Activated B cell treated with CpG ODN at 0.5 μM for 24 hours (primary cell): ENCODE results near the gene BAIAP2L1. TPM values are rescaled to one million over a fixed set of nuclear protein-coding genes. Genes with fewer than 3 reads are reported as not detected.

Source experiments
- ATAC-seq: fragments of 200-7000 bp; cut with Tn5 transposase; one replicate; pipeline ENCODE4 v1.10.0; 2021; ENCODE audit warnings: low read depth, mild to moderate bottlenecking, moderate library complexity
- CTCF ChIA-PET: fragments of 350-600 bp; sonication (Branson Sonifier 250); formaldehyde crosslinking; loops from one replicate; lab custom pipeline; 2021; ENCODE audit warnings: antibody characterized with exemption; lab: Charles Lee
- POLR2A ChIA-PET: fragments of 350-600 bp; sonication (Branson Sonifier 250); formaldehyde crosslinking; loops from one replicate; lab custom pipeline; 2021; ENCODE audit warnings: antibody characterized with exemption; lab: Charles Lee
- DNase-seq: peaks from one replicate; pipeline ENCODE4 v3.0.0; 2022
- H3K27ac Mint-ChIP-seq: one replicate; pipeline ENCODE4 v1.8.0; 2020; ENCODE audit warnings: mixed read lengths
- H3K27me3 Mint-ChIP-seq: one replicate; pipeline ENCODE4 v1.8.0; 2021; ENCODE audit warnings: mixed read lengths
- H3K36me3 Mint-ChIP-seq: one replicate; pipeline ENCODE4 v1.8.0; 2021; ENCODE audit warnings: low read depth, mixed read lengths
- H3K4me1 Mint-ChIP-seq: one replicate; pipeline ENCODE4 v1.8.0; 2021; ENCODE audit warnings: mixed read lengths
- H3K4me3 Mint-ChIP-seq: one replicate; pipeline ENCODE4 v1.8.0; 2020; ENCODE audit warnings: mild to moderate bottlenecking, mixed read lengths
- H3K9me3 Mint-ChIP-seq: one replicate; pipeline ENCODE4 v1.8.0; 2020; ENCODE audit warnings: mixed read lengths
- intact Hi-C: fragments of 100-400 bp; cut with micrococcal nuclease; formaldehyde crosslinking; loops from one replicate; pipeline ENCODE4 v1.15.1; 2024
- total RNA-seq: library from RNA; stranded (reverse); gene quantifications from 2 replicates; pipeline ENCODE4 v1.2.3, GENCODE V29; 2022
- TF ChIP-seq, protein P1 (sequence below): fragments of 200-600 bp; IDR thresholded peaks from one replicate; pipeline ENCODE4 v1.8.0; 2022; ENCODE audit warnings: antibody characterized with exemption, mild to moderate bottlenecking

BAIAP2L1 gene
- total RNA-seq, 1 donor from 2014 or later = 8.1 TPM

- Mint-ChIP-seq H3K27ac (peak overlapping the region; percentile 7), H3K9me3 (no peaks in the 10 kb centered on the region), H3K4me1 (peaks cover 36% of the 10 kb centered on the region), H3K4me3 (peak overlapping the region; percentile 86), H3K36me3 (peaks cover 1% of the 10 kb centered on the region), H3K27me3 (no peaks in the 10 kb centered on the region)
- POLR2A ChIA-PET = interaction anchor here (1.1 to 2.3 kb wide), 4 partner anchors 34 to 598 kb away, joined by 3 to 6 read pairs (median 5); partner anchors contain the start of genes BAIAP2L1 and TRRAP
- no peak for DNase-seq
- intact Hi-C loops = loop anchor here (2.0 to 10.0 kb wide), 3 partner anchors 591 to 1165 kb away; partner anchors contain the start of genes SDHAF3, TMEM130 and TRRAP
- TF ChIP-seq, protein P1, sequence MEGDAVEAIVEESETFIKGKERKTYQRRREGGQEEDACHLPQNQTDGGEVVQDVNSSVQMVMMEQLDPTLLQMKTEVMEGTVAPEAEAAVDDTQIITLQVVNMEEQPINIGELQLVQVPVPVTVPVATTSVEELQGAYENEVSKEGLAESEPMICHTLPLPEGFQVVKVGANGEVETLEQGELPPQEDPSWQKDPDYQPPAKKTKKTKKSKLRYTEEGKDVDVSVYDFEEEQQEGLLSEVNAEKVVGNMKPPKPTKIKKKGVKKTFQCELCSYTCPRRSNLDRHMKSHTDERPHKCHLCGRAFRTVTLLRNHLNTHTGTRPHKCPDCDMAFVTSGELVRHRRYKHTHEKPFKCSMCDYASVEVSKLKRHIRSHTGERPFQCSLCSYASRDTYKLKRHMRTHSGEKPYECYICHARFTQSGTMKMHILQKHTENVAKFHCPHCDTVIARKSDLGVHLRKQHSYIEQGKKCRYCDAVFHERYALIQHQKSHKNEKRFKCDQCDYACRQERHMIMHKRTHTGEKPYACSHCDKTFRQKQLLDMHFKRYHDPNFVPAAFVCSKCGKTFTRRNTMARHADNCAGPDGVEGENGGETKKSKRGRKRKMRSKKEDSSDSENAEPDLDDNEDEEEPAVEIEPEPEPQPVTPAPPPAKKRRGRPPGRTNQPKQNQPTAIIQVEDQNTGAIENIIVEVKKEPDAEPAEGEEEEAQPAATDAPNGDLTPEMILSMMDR = no peak
- no peak for ATAC-seq
- CTCF ChIA-PET = interaction anchor here (1.0 kb wide), 1 partner anchor 598 kb away, joined by 4 read pairs; no protein-coding TSS in a partner anchor
Measured at GRCh38 chr7:98280296-98280695, 120.6 kb downstream of the BAIAP2L1 start.

GRCh38 chr7:98278936-98279335 lies 122.0 kb downstream of the BAIAP2L1 start:
- Mint-ChIP-seq H3K36me3 (peaks cover 1% of the 10 kb centered on the region), H3K27me3 (no peaks in the 10 kb centered on the region), H3K9me3 (no peaks in the 10 kb centered on the region), H3K4me3 (no peak overlapping the region), H3K4me1 (peaks cover 25% of the 10 kb centered on the region), H3K27ac (no peak overlapping the region)
- ChIA-PET CTCF (interaction anchor here (1.4 kb wide), 1 partner anchor 11 kb away, joined by 3 read pairs; no protein-coding TSS in a partner anchor), POLR2A (no interaction called here)
- DNase-seq (no peak), ATAC-seq (no peak)
- intact Hi-C loops = no loop called here
- TF ChIP-seq, protein P1 = no peak

DNA sequence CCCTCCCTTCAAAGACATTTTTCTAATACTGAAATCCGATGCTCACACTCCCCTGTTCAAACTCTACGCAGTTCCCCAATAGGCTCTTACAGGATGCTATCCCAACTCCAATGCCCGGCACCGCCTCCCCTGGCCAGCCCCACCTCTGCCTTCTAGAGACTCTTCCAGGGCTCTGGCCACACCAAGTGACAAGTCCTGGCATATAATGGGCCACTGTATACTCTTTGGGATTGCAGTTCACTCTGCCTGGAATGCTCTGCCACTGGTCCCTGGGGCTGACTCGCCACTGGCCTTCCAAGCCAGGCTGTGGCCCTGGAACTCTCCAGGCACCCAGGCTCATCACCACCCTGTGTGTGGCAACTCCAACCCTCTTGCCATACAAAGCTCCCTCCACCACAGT lies 122.5 kb downstream of the BAIAP2L1 start:
- DNase-seq = no peak
- no peak for ATAC-seq
- H3K27me3 Mint-ChIP-seq = no peaks in the 10 kb centered on the region
- no peak overlapping the region for H3K4me3 Mint-ChIP-seq
- peaks cover 23% of the 10 kb centered on the region for H3K4me1 Mint-ChIP-seq
- no peaks in the 10 kb centered on the region for H3K9me3 Mint-ChIP-seq
- peaks cover 1% of the 10 kb centered on the region for H3K36me3 Mint-ChIP-seq
- POLR2A ChIA-PET = no interaction called here
- CTCF ChIA-PET = interaction anchor here (1.4 kb wide), 1 partner anchor 11 kb away, joined by 3 read pairs; no protein-coding TSS in a partner anchor
- intact Hi-C loops = no loop called here
- no peak overlapping the region for H3K27ac Mint-ChIP-seq
- TF ChIP-seq, protein P1 = no peak

GRCh38 chr7:98276241-98276761 lies 124.6 kb downstream of the BAIAP2L1 start:
- ChIA-PET CTCF (no interaction called here), POLR2A (no interaction called here)
- no peaks in the 10 kb centered on the region for H3K27me3 Mint-ChIP-seq
- DNase-seq (no peak), ATAC-seq (no peak)
- intact Hi-C loops = no loop called here
- H3K4me1 Mint-ChIP-seq = peaks cover 10% of the 10 kb centered on the region
- no peaks in the 10 kb centered on the region for H3K36me3 Mint-ChIP-seq
- H3K9me3 Mint-ChIP-seq = no peaks in the 10 kb centered on the region
- TF ChIP-seq, protein P1 = no peak
- no peak overlapping the region for H3K27ac Mint-ChIP-seq
- H3K4me3 Mint-ChIP-seq = no peak overlapping the region

DNA sequence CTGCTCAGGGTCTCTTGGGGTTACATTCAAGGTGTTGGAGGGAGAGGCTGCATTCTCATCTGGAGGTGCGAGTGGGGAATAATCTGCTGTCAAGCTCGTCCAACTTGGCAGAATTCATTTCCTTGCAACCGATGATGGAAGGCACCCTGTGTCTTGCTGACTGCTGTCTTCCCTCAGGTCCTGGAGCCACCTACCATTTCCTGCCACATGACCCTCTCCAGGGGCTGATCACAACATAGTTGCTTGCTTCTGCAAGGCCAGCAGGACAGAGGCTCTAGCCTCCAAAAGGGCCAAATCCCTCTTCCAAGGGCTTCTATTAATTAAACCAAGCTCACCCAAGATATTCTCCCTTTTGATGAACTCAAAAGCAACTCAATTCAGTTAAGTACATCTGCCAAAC lies 133.6 kb downstream of the BAIAP2L1 start:
- TF ChIP-seq, protein P1 = no peak
- DNase-seq = no peak
- H3K27me3 Mint-ChIP-seq = no peaks in the 10 kb centered on the region
- no peaks in the 10 kb centered on the region for H3K9me3 Mint-ChIP-seq
- no peak for ATAC-seq
- ChIA-PET CTCF (interaction anchor here (1.0 to 2.2 kb wide), 2 partner anchors 11 to 134 kb away, joined by 3 to 9 read pairs; partner anchors contain the start of gene BAIAP2L1), POLR2A (no interaction called here)
- H3K4me1 Mint-ChIP-seq = no peaks in the 10 kb centered on the region
- intact Hi-C loops = loop anchor here (2.0 kb wide), 1 partner anchor 17 kb away; no protein-coding TSS in a partner anchor
- H3K4me3 Mint-ChIP-seq = no peak overlapping the region
- H3K36me3 Mint-ChIP-seq = peaks cover 3% of the 10 kb centered on the region
- no peak overlapping the region for H3K27ac Mint-ChIP-seq
